ENCODE measurements around the gene GNB3. TPM values are rescaled to one million over a fixed set of nuclear protein-coding genes. Genes with fewer than 3 reads are reported as not detected.
"Not testable (repeated sequence)": the region's sequence is repeated elsewhere in the genome, so short reads cannot be mapped to it uniquely, and the experiment has no call there.

The GNB3 gene
- total RNA-seq, 1 experiment from 2014 or later, result 8.7 TPM

DNA sequence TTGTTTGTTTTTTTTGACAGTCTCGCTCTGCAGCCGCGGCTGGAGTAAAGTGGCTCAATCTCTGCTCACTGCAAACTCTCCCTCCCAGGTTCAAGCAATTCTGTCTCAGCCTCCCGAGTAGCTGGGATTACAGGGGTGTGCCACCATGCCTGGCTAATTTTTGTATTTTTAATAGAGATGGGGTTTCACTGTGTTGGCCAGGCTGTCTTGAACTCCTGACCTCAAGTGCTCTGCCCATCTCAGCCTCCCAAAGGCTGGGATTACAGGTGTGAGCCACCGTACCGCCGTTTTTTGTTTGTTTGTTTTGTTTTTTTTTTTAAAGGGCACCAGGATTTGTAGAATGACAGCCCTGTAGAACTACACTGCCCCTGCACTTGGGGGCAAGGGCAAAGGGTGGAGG, 48.1 kb downstream of the GNB3 start:
- peaks cover 12 to 18% of the 10 kb centered on the region in 2 experiments for H3K4me1 ChIP-seq (ENCODE audit: control insufficient read depth in 1 of 2, insufficient read depth in 2 of 2, low read length in 2 of 2)
- BruUV-seq (replicated peaks); intact Hi-C loops (cut with micrococcal nuclease): not testable (repeated sequence)

DNA sequence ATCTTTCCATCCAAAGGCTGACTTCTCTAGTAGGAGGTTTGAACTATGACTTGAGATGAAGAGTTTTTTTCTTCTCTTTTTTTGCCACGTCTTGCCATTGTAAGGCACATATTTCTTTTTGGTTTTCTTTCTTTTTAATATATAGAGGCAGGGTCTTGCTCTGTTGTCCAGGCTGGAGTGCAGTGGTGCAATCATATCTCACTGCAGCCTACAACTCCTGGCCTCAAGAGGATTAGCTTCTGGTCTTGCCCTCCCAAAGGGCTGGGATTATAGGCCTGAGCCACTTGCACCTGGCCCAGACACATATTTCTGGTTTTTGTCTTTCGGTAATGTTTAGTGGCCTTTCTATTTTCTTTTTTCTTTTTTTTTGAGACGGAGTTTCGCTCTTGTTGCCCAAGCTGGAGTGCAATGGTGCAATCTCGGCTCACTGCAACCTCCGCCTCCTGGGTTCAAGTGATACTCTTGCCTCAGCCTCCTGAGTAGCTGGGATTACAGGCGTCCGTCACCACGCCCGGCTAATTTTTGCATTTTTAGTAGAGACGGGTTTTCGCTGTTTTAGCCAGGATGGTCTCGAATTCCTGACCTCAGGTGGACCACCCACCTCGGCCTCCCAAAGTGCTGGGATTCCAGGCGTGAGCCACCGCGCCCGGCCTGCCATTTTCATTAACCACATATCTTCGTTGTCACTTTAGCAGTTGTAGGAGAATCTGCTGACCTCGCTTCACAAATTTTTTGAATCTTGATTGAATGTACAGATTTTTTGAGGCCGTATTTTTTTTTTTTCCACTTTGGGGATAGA, 49.2 kb downstream of the GNB3 start:
- Histone ChIP-seq H3K4me2 (ENCODE audit: low read length) (peak overlapping the region; percentile 73), H3K4me3 (replicated peaks in 1 of 2; ENCODE audit: low read depth in 1 of 2, low read length in 2 of 2) (peak overlapping the region in 1 of 2 experiments; percentile 52; a peak in 2 of 4 replicates), H3K4me1 (ENCODE audit: control insufficient read depth in 1 of 2, insufficient read depth in 2 of 2, low read length in 2 of 2) (peaks cover 12 to 18% of the 10 kb centered on the region in 2 experiments), H3K27ac (ENCODE audit: low read depth, low read length) (peak overlapping the region; percentile 87), H3K9ac (ENCODE audit: low read length) (peak overlapping the region; percentile 68)
- intact Hi-C loops (cut with micrococcal nuclease); BruUV-seq (replicated peaks); POLR2A ChIA-PET; CTCF ChIA-PET; H3K27me3 ChIP-seq (ENCODE audit: insufficient read depth, low read length); H3K9me3 ChIP-seq (ENCODE audit: control insufficient read depth in 1 of 2, insufficient read depth in 1 of 2, low read depth in 1 of 2, low read length in 2 of 2); H3K36me3 ChIP-seq (ENCODE audit: control insufficient read depth in 1 of 2, insufficient read depth in 2 of 2, low read length in 2 of 2); RAD21 ChIA-PET (ENCODE audit: low non-redundant PET in 1 of 2, low total read pairs in 2 of 2, uncharacterized antibody in 2 of 2, unreplicated experiment in 2 of 2); ATAC-seq; DNase-seq (ENCODE audit: low read depth, low spot score); H3K9me2 ChIP-seq (ENCODE audit: insufficient read depth); H2AFZ ChIP-seq (ENCODE audit: low read depth, low read length, poor library complexity, severe bottlenecking); H4K20me1 ChIP-seq (ENCODE audit: insufficient read depth); H3K79me2 ChIP-seq (ENCODE audit: insufficient read depth, low read length): not testable (repeated sequence)

More for the DNA sequence above, 48.1 kb downstream of the GNB3 start:
- H3K36me3 ChIP-seq (ENCODE audit: control insufficient read depth in 1 of 2, insufficient read depth in 2 of 2, low read length in 2 of 2); DNase-seq (ENCODE audit: low read depth, low spot score); H3K4me2 ChIP-seq (ENCODE audit: low read length); ATAC-seq; H3K9me3 ChIP-seq (ENCODE audit: control insufficient read depth in 1 of 2, insufficient read depth in 1 of 2, low read depth in 1 of 2, low read length in 2 of 2); H3K79me2 ChIP-seq (ENCODE audit: insufficient read depth, low read length); H3K9me2 ChIP-seq (ENCODE audit: insufficient read depth); H3K27me3 ChIP-seq (ENCODE audit: insufficient read depth, low read length); CTCF ChIA-PET; POLR2A ChIA-PET; H4K20me1 ChIP-seq (ENCODE audit: insufficient read depth); H3K27ac ChIP-seq (ENCODE audit: low read depth, low read length); H2AFZ ChIP-seq (ENCODE audit: low read depth, low read length, poor library complexity, severe bottlenecking); H3K4me3 ChIP-seq (replicated peaks in 1 of 2; ENCODE audit: low read depth in 1 of 2, low read length in 2 of 2); H3K9ac ChIP-seq (ENCODE audit: low read length); RAD21 ChIA-PET (ENCODE audit: low non-redundant PET in 1 of 2, low total read pairs in 2 of 2, uncharacterized antibody in 2 of 2, unreplicated experiment in 2 of 2): not testable (repeated sequence)

Measured in HCT116 (cell line).